Measurements from ENCODE around the gene NID2.
A peak's percentile ranks its signal among the peaks of the same experiment; 100 is the strongest.

The NID2 gene

DNA sequence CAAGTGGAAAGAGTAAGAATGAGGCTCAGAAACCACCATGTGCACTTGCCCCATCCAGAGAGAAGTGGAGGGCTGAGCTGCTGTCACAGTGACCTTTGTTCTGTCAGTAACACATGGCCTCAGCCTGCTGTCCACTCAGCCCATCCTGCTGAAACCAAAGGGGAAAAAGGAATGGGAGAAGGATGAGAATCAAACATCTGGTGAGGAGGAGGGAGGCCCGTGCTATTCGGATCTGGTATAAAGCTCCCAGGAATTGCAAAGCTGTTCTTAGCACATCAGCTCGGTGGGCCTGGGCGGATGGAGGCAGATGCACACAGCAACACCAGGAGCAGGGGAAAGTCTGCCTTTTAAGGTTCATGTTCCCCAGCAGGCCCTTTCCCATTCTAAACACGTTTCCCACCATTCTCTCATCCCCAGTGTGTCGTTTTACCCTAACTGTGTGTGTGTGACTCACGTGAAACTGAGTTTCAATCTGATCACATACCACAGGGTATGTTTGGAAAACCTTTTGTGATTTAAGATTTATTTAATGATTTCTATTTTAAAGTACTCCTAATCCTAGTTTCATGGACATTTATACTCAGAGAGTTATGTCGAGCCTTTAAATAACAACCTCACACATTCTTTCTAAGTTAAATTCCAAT is 42.7 kb downstream of the NID2 start:
- TF ChIP-seq, protein P1, sequence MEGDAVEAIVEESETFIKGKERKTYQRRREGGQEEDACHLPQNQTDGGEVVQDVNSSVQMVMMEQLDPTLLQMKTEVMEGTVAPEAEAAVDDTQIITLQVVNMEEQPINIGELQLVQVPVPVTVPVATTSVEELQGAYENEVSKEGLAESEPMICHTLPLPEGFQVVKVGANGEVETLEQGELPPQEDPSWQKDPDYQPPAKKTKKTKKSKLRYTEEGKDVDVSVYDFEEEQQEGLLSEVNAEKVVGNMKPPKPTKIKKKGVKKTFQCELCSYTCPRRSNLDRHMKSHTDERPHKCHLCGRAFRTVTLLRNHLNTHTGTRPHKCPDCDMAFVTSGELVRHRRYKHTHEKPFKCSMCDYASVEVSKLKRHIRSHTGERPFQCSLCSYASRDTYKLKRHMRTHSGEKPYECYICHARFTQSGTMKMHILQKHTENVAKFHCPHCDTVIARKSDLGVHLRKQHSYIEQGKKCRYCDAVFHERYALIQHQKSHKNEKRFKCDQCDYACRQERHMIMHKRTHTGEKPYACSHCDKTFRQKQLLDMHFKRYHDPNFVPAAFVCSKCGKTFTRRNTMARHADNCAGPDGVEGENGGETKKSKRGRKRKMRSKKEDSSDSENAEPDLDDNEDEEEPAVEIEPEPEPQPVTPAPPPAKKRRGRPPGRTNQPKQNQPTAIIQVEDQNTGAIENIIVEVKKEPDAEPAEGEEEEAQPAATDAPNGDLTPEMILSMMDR (IDR thresholded peaks at IDR 0.05; ENCODE audit: low read depth, low read length) = no peak
- DNase-seq (ENCODE audit: extremely low read depth, low read depth) = no peak

DNA sequence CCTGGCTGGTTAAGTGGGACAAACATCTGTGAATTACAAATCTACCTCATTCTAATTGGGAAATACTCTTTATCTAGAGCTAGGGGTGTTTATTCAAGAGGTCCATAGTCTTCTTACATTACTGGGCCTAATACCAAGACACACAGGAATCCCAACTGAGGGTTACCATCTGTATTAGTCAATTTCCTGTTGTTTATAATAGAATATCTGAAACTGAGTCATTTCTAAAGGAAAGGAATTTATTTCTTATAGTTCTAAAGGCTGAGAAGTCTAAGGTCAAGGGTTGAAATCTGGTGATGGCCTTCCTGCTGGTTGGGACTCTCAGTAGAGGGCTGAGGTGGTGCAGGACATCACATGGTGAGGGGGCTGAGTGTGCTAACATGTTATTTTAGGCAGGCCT is 43.5 kb downstream of the NID2 start:
- TF ChIP-seq, protein P1 (IDR thresholded peaks at IDR 0.05; ENCODE audit: low read depth, low read length) = no peak
- DNase-seq (ENCODE audit: extremely low read depth, low read depth) = peak; percentile 70

DNA sequence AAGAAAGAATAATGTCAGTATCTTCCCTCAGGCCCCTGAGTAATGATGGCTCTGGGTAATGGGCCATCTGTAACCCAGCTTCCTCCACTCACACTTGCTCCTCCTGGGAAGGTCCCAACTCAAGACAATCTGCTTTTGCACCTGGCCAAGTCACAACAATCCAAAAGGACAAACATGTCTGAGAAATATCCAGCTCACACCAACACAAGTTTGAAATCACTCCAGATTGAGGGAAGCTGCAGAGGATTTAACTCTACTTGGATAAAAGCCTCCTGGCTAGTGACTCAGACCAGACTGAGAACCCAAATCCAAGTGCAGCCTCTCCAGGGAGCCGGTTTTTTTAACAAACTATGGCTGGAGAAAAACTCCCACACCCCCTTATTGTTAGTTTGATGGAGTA is 45.3 kb downstream of the NID2 start:
- DNase-seq (ENCODE audit: extremely low read depth, low read depth) = peak; percentile 47
- TF ChIP-seq, protein P1 (IDR thresholded peaks at IDR 0.05; ENCODE audit: low read depth, low read length) = no peak

DNA sequence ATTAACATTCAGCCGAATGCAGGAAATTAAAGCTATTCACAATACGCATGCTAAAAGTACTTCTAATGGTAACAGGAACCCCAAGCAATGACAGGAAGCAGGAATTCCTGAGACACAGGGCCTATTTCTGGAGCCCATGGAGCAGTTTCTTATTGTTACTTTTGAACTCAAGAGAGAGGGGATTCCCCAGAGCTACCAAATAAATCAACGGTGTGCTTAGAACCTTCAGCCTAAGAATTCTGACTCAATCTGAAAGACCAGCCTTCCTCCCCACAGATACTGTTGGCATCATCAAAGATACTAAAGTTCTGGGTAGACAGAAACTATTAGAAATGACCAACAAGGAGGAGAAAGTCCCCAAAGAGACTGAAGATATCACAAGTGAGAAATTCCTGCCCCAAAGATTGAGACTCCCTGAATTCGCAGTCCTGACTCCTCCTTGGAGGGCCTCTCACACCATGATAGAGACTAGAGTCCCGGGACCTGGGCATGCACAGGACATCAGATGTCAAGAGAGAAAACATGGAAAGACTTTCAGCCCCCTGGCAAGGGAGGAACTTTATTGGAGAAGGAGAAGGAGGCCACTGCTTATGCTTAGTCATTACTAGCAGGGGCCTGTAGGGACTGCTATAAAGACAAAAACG is 46.8 kb downstream of the NID2 start:
- TF ChIP-seq, protein P1 (IDR thresholded peaks at IDR 0.05; ENCODE audit: low read depth, low read length) = no peak
- DNase-seq (ENCODE audit: extremely low read depth, low read depth) = no peak

DNA sequence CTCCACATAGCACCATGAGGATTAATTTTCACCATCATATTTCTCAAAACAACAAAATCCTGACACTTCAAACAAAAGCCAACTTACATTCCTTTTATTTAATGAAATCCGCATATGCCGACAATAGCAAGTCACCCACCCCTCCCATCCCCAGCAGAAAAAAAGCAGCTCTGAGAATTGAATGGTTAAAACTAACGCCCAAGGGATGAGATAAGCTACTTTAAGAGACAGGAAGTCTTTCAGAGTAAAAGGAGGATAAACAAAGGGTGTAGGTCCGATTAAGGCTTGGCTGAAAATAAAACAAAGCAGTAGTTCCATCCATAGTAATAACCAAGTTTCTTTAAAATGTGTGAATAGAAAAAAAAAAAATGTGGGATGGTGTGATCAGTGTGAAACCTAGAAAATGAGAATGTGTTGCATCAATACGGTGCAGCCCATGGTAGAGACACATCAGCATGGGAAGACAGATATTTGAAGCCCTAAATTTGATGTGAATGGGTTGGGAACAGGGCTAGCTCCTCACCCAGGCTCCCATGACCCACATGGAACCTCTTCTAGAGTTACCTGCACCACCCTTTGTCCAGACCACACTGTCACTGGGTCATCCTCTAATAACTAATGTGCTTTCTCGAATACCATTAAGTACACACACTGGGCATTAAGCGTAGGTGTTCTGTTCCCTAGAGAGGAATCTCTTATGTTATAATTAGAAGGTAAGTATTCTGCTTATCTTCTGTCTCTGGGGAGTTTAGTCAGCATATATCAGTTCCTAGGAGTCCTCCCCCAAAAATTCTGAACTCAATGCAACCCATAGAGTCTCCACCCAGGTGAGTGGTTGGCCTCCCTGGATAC is 47.8 kb downstream of the NID2 start:
- TF ChIP-seq, protein P1 (IDR thresholded peaks at IDR 0.05; ENCODE audit: low read depth, low read length) = no peak
- no peak for DNase-seq (ENCODE audit: extremely low read depth, low read depth)

DNA sequence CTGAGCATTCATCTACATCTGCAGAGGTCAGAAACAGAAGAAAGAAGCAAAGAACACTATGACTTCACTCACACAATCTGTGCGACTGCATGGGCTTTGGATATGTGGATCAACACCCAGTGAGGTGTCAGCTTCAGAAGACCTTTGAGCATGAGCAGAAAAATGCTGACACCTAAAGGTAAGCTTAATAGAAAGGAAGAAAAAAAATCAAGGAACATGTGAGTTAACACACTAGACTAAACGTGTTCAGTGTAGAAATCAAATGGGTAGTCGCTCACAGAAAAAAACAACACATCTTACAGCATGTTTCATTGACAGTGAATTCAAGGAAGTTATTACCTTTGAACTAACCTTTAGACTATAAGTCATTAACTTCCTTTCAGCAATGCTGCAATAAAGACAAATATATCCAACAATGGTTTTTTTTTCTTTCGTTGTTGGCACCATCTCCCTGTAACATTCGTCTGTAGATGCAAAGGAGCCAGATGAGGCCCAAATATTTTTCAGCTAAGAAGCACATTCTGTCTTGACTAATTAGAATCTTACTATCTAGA is 48.6 kb downstream of the NID2 start:
- TF ChIP-seq, protein P1 (IDR thresholded peaks at IDR 0.05; ENCODE audit: low read depth, low read length) = no peak
- no peak for DNase-seq (ENCODE audit: extremely low read depth, low read depth)
